T-helper 1 cell treated with Interleukin-12 subunit alpha and Interleukin-12 subunit beta and Interleukin-4 antibody, amounts not matched to agents 30 μg/mL and 1 μg/mL, for 36 hours (primary cell): Measurements from ENCODE around the gene CADPS2.

Experiments used
- H3K27ac Mint-ChIP-seq: one replicate; pipeline ENCODE4 v1.8.0; 2021; ENCODE audit warnings: mild to moderate bottlenecking, mixed read lengths
- H3K27me3 Mint-ChIP-seq: one replicate; pipeline ENCODE4 v1.8.0; 2021; ENCODE audit warnings: low read depth, mixed read lengths
- H3K36me3 Mint-ChIP-seq: one replicate; pipeline ENCODE4 v1.8.0; 2021; ENCODE audit warnings: low read depth, mixed read lengths
- H3K4me1 Mint-ChIP-seq: one replicate; pipeline ENCODE4 v1.8.0; 2021; ENCODE audit warnings: low read depth, mixed read lengths
- H3K4me3 Mint-ChIP-seq: one replicate; pipeline ENCODE4 v1.8.0; 2021; ENCODE audit warnings: mild to moderate bottlenecking, moderate library complexity, mixed read lengths
- H3K9me3 Mint-ChIP-seq: one replicate; pipeline ENCODE4 v1.8.0; 2021; ENCODE audit warnings: mixed read lengths

Gene CADPS2

GRCh38 chr7:122470859-122471258, 415.4 kb downstream of the CADPS2 start:
- H3K27ac Mint-ChIP-seq, result no peak overlapping the region
- H3K9me3 Mint-ChIP-seq, result no peaks in the 10 kb centered on the region
- H3K4me1 Mint-ChIP-seq, result no peaks in the 10 kb centered on the region
- H3K27me3 Mint-ChIP-seq, result no peaks in the 10 kb centered on the region
- H3K36me3 Mint-ChIP-seq, result no peaks in the 10 kb centered on the region
- no peak overlapping the region for H3K4me3 Mint-ChIP-seq

- H3K4me3 Mint-ChIP-seq, result no peak overlapping the region
- H3K27ac Mint-ChIP-seq, result no peak overlapping the region
- no peaks in the 10 kb centered on the region for H3K9me3 Mint-ChIP-seq
- no peaks in the 10 kb centered on the region for H3K27me3 Mint-ChIP-seq
- no peaks in the 10 kb centered on the region for H3K4me1 Mint-ChIP-seq
- H3K36me3 Mint-ChIP-seq, result no peaks in the 10 kb centered on the region
Observed at GRCh38 chr7:122468945-122469344, 417.3 kb downstream of the CADPS2 start.

- Mint-ChIP-seq H3K4me1 (no peaks in the 10 kb centered on the region), H3K27ac (no peak overlapping the region), H3K9me3 (no peaks in the 10 kb centered on the region), H3K36me3 (no peaks in the 10 kb centered on the region), H3K27me3 (no peaks in the 10 kb centered on the region), H3K4me3 (no peak overlapping the region)
Observed at GRCh38 chr7:122467661-122468449, 418.4 kb downstream of the CADPS2 start.

- no peaks in the 10 kb centered on the region for H3K4me1 Mint-ChIP-seq
- no peaks in the 10 kb centered on the region for H3K27me3 Mint-ChIP-seq
- no peaks in the 10 kb centered on the region for H3K9me3 Mint-ChIP-seq
- H3K27ac Mint-ChIP-seq, result no peak overlapping the region
- no peaks in the 10 kb centered on the region for H3K36me3 Mint-ChIP-seq
- H3K4me3 Mint-ChIP-seq, result no peak overlapping the region
Observed at GRCh38 chr7:122465296-122465695, 421.0 kb downstream of the CADPS2 start.

- Mint-ChIP-seq H3K27me3 (no peaks in the 10 kb centered on the region), H3K36me3 (no peaks in the 10 kb centered on the region), H3K27ac (no peak overlapping the region), H3K9me3 (no peaks in the 10 kb centered on the region), H3K4me3 (no peak overlapping the region), H3K4me1 (no peaks in the 10 kb centered on the region)
Observed at GRCh38 chr7:122463631-122464030, 422.6 kb downstream of the CADPS2 start.

DNA sequence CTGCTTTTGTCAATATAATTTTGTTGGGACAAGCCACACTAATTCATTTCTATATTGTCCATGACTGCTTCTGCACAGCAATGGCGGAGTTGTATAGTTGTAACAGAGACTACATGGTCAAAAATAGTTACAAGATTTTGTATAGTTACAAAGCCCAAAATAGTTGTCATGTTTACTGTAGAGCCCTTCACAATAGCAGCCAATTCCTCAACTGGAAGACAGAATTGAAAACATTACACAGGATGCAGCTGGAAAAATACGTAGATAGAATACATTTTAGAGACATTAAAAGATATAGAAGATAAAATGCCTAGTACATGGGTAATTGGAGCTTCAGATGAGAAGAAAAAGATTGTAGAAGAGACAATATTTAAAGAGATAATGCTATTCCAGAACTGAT, 425.3 kb downstream of the CADPS2 start:
- H3K9me3 Mint-ChIP-seq, result no peaks in the 10 kb centered on the region
- no peaks in the 10 kb centered on the region for H3K27me3 Mint-ChIP-seq
- H3K36me3 Mint-ChIP-seq, result no peaks in the 10 kb centered on the region
- H3K4me1 Mint-ChIP-seq, result no peaks in the 10 kb centered on the region
- H3K4me3 Mint-ChIP-seq, result no peak overlapping the region
- H3K27ac Mint-ChIP-seq, result no peak overlapping the region

DNA sequence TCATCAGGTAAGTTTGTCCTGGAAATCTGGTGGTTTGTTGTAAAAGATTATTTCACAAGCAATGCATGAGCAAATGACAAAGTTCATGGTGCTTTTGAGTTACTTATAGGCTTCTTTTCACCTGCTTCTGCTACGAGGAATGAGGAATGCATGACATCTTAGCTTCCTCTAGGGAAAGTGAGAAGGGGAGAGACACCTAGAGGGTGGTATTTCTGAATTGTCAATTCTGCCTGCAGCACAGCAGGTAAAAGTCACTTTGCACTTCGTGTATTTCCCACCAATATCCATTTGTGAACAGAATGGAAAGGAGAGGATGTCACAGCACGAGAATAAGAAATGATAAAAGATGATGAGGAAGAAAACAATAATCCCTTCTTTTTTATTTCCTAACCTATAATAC, 428.3 kb downstream of the CADPS2 start:
- Mint-ChIP-seq H3K27ac (no peak overlapping the region), H3K4me1 (no peaks in the 10 kb centered on the region), H3K9me3 (no peaks in the 10 kb centered on the region), H3K4me3 (no peak overlapping the region), H3K36me3 (no peaks in the 10 kb centered on the region), H3K27me3 (no peaks in the 10 kb centered on the region)

GRCh38 chr7:122457325-122457724, 428.9 kb downstream of the CADPS2 start:
- no peaks in the 10 kb centered on the region for H3K27me3 Mint-ChIP-seq
- H3K4me3 Mint-ChIP-seq, result no peak overlapping the region
- H3K4me1 Mint-ChIP-seq, result no peaks in the 10 kb centered on the region
- H3K36me3 Mint-ChIP-seq, result no peaks in the 10 kb centered on the region
- H3K9me3 Mint-ChIP-seq, result no peaks in the 10 kb centered on the region
- H3K27ac Mint-ChIP-seq, result no peak overlapping the region

DNA sequence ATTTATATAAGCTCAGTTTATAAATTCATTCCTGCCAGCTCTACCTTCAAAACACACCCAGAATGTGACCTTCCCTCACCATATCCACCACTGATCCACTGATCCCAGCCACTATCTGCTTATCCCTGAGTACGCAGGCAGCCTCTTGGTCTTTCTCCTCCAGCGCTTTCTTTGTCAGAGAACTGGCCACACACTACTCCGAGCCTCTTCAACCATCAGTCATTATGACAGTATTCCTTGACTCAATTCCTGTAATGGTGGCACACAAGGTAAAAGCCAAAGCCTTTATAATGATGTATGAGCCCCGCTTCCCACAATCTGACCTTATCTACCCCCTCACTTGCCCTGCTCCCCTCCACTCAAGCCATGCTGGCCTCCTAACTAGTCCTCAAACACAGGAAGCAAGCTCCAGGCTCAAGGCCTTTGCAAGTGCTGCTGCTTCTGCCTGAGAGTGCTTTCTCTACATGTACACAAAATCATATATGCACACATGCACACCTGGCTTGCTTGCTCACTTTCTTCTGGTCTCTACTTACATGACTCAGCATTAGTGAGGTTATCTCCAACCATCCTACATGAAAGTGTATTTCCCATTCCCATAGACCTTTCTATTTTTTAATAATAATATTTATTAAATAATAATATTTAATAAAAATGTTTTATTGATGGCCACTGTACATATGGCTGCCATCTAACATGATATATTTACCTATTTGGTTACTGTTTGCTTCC, 431.3 kb downstream of the CADPS2 start:
- no peak overlapping the region for H3K4me3 Mint-ChIP-seq
- H3K9me3 Mint-ChIP-seq, result no peaks in the 10 kb centered on the region
- H3K27ac Mint-ChIP-seq, result no peak overlapping the region
- H3K36me3 Mint-ChIP-seq, result no peaks in the 10 kb centered on the region
- no peaks in the 10 kb centered on the region for H3K27me3 Mint-ChIP-seq
- H3K4me1 Mint-ChIP-seq, result no peaks in the 10 kb centered on the region

- H3K4me3 Mint-ChIP-seq, result no peak overlapping the region
- H3K36me3 Mint-ChIP-seq, result no peaks in the 10 kb centered on the region
- no peak overlapping the region for H3K27ac Mint-ChIP-seq
- no peaks in the 10 kb centered on the region for H3K9me3 Mint-ChIP-seq
- no peaks in the 10 kb centered on the region for H3K27me3 Mint-ChIP-seq
- no peaks in the 10 kb centered on the region for H3K4me1 Mint-ChIP-seq
Observed at GRCh38 chr7:122453432-122453831, 432.8 kb downstream of the CADPS2 start.

DNA sequence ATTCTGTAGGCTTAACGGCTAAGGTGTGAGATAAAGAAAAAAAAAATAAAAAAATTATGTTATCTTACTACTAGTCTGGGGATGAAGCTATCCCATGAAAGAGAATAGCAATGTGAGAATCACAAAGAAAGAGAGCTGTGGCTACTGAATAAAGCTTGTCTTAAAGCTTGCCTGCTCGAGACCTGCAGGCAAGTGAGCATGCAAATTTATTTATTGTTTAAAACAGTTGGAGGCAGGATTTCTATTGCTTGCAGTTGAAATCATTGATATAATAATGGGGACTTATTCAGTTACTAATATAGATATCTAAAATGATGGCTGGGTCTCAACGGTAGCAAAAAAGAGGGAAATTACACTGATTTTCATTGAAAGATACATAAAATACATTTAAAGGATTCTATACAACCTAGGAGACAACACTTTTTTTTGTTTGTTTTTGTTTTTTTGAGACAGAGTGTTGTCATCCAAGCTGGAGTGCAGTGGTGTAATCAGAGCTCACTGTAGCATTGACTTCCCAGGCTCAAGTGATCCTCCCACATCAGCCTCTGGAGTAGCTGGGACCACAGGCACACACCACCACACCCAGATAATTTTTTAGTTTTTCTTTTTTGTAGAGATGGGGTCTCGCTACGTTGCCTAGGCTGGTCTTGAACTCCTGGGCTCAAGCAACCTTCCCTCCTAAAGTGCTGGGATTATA, 437.2 kb downstream of the CADPS2 start:
- H3K36me3 Mint-ChIP-seq, result no peaks in the 10 kb centered on the region
- H3K27me3 Mint-ChIP-seq, result no peaks in the 10 kb centered on the region
- no peak overlapping the region for H3K4me3 Mint-ChIP-seq
- no peaks in the 10 kb centered on the region for H3K4me1 Mint-ChIP-seq
- H3K9me3 Mint-ChIP-seq, result no peaks in the 10 kb centered on the region
- H3K27ac Mint-ChIP-seq, result no peak overlapping the region

GRCh38 chr7:122442929-122443328, 443.3 kb downstream of the CADPS2 start:
- Mint-ChIP-seq H3K4me1 (no peaks in the 10 kb centered on the region), H3K4me3 (no peak overlapping the region), H3K27me3 (no peaks in the 10 kb centered on the region), H3K27ac (no peak overlapping the region), H3K36me3 (no peaks in the 10 kb centered on the region), H3K9me3 (no peaks in the 10 kb centered on the region)

DNA sequence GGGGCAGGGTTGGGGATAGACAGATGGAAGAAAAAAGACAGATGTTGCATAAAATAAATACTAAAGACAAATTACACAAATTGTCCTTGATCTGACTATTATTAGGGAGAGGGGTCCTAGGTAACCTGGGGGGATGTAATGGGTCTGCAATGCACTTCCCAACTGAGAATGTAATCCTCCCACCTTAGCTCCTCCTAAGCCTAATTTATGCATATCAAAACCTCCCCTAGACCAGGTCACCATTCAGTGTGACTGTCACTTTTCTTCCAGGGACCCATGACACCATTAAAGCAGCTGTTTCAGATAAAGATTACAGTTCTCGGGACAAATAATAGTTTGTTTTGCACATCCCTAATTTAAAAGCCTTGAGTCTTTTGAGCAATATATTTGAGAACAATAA, 447.8 kb downstream of the CADPS2 start:
- Mint-ChIP-seq H3K4me1 (no peaks in the 10 kb centered on the region), H3K27me3 (no peaks in the 10 kb centered on the region), H3K36me3 (no peaks in the 10 kb centered on the region), H3K4me3 (no peak overlapping the region), H3K27ac (no peak overlapping the region), H3K9me3 (no peaks in the 10 kb centered on the region)

- Mint-ChIP-seq H3K4me3 (no peak overlapping the region), H3K36me3 (no peaks in the 10 kb centered on the region), H3K27me3 (no peaks in the 10 kb centered on the region), H3K9me3 (no peaks in the 10 kb centered on the region), H3K4me1 (no peaks in the 10 kb centered on the region), H3K27ac (no peak overlapping the region)
Observed at GRCh38 chr7:122438006-122438405, 448.3 kb downstream of the CADPS2 start.

DNA sequence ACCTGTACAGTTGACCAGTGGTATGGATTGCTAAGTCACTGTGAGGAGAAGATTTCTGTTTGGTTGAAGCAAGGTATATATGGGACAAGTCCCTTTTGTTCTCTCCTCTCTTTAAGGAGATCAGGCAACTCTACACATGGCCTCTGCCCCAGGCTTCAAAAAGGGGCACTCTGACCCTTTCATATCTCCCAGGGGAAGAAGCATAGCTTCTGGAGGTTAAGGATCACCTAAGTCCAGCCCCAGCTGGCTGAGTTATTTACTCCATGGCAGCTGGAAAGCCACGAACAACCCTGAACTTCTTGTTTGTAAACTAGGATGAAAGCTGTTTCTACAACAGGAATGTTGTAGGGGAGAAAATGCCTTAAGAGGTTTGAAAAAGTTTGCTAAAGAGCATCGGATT, 452.5 kb downstream of the CADPS2 start:
- no peaks in the 10 kb centered on the region for H3K36me3 Mint-ChIP-seq
- H3K9me3 Mint-ChIP-seq, result no peaks in the 10 kb centered on the region
- H3K4me3 Mint-ChIP-seq, result no peak overlapping the region
- no peaks in the 10 kb centered on the region for H3K4me1 Mint-ChIP-seq
- H3K27me3 Mint-ChIP-seq, result no peaks in the 10 kb centered on the region
- H3K27ac Mint-ChIP-seq, result no peak overlapping the region
